Tibial nerve (tissue), 3 donors: ENCODE results near the gene C9.

Source experiments
- POLR2A ChIP-seq, 2 donors: fragments of 450-650 bp; IDR thresholded peaks; one replicate each; pipeline ENCODE4 v1.6.1; 2017; ENCODE audit warnings: antibody characterized with exemption in 2 of 2, mild to moderate bottlenecking in 2 of 2, moderate library complexity in 2 of 2
- TF ChIP-seq, protein P1 (sequence below), 5 experiments: fragments of 200-600 bp in 3 of 5; fragments of 450-650 bp in 2 of 5; sonication (generic) in 3 of 5; IDR thresholded peaks; one replicate each; pipeline ENCODE4 v1.5.1; 2016 to 2019; ENCODE audit warnings: antibody characterized with exemption in 5 of 5, mild to moderate bottlenecking in 3 of 5, moderate library complexity in 2 of 5

DNA sequence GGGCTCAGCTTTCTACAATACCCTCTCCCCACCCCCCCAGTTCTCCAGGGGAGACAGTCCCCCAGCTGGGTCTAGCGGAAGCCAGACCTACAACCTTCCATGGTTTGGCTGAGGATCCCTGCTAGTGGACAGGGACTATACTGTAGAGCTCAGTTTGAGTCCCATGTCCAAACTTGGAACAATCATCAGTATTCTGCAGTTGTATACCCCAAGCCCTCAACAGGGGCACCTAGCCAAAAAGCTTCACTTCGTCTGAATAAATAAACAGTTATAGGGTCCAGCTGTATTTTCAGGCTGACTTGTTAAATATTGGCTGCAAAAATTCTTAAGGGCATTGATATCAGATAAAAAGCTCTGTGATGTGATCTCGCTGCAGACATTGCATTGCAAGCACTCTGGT, 15.4 kb upstream of the C9 start:
- TF ChIP-seq, protein P1, sequence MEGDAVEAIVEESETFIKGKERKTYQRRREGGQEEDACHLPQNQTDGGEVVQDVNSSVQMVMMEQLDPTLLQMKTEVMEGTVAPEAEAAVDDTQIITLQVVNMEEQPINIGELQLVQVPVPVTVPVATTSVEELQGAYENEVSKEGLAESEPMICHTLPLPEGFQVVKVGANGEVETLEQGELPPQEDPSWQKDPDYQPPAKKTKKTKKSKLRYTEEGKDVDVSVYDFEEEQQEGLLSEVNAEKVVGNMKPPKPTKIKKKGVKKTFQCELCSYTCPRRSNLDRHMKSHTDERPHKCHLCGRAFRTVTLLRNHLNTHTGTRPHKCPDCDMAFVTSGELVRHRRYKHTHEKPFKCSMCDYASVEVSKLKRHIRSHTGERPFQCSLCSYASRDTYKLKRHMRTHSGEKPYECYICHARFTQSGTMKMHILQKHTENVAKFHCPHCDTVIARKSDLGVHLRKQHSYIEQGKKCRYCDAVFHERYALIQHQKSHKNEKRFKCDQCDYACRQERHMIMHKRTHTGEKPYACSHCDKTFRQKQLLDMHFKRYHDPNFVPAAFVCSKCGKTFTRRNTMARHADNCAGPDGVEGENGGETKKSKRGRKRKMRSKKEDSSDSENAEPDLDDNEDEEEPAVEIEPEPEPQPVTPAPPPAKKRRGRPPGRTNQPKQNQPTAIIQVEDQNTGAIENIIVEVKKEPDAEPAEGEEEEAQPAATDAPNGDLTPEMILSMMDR (IDR thresholded peaks at IDR 0.05), result no peak
- TF ChIP-seq POLR2A (IDR thresholded peaks at IDR 0.05), result no peak
